ENCODE results near the gene TMIE. TPM values are rescaled to one million over a fixed set of nuclear protein-coding genes. Genes with fewer than 3 reads are reported as not detected.

The TMIE gene
- total and polyA plus RNA-seq, 2 donors (not counting 1 experiment from before 2014, with no cell fraction given), result 0.27 to 2.0 TPM

GRCh38 chr3:46719735-46720271, 18.6 kb downstream of the TMIE start:
- Histone ChIP-seq H2AFZ (ENCODE audit: low read length) (no peak overlapping the region), H3K9me3 (ENCODE audit: control insufficient read depth, insufficient read depth, low read depth, low read length) (no peaks in the 10 kb centered on the region), H3K4me1 (ENCODE audit: control insufficient read depth, extremely low read depth, insufficient read depth, low read length) (no peaks in the 10 kb centered on the region), H3K36me3 (ENCODE audit: control insufficient read depth, insufficient read depth, low read length) (no peaks in the 10 kb centered on the region), H3K27me3 (ENCODE audit: control insufficient read depth, insufficient read depth, low read length) (peaks cover 4% of the 10 kb centered on the region), H4K20me1 (ENCODE audit: control insufficient read depth, extremely low read depth, insufficient read depth, low read length) (no peaks in the 10 kb centered on the region), H3K4me3 (replicated peaks in 1 of 4; ENCODE audit: control extremely low read depth in 1 of 4, insufficient read depth in 1 of 4, low read depth in 3 of 4, low read length in 4 of 4) (no peak overlapping the region), H3K9ac (ENCODE audit: insufficient read depth, low read length) (no peak overlapping the region), H3K27ac (ENCODE audit: insufficient read depth, low read length) (no peak overlapping the region), H3K4me2 (ENCODE audit: extremely low read depth, insufficient read depth, low read length) (no peak overlapping the region), H3K79me2 (ENCODE audit: control insufficient read depth, insufficient read depth, low read length) (no peaks in the 10 kb centered on the region)
- TF ChIP-seq CTCF (conservative IDR thresholded peaks at IDR 0.05 in 1 of 2, IDR thresholded peaks at IDR 0.05 in 1 of 2; ENCODE audit: low read depth in 1 of 2, low read length in 2 of 2) (no peak), EZH2 (IDR thresholded peaks at IDR 0.05; ENCODE audit: low read length, missing control alignments) (no peak)
- DNase-seq (ENCODE audit: low read depth in 2 of 2), result no peak

GRCh38 chr3:46721009-46721408, 19.8 kb downstream of the TMIE start:
- no peak overlapping the region for H3K4me2 ChIP-seq (ENCODE audit: extremely low read depth, insufficient read depth, low read length)
- H3K9me3 ChIP-seq (ENCODE audit: control insufficient read depth, insufficient read depth, low read depth, low read length), result no peaks in the 10 kb centered on the region
- no peaks in the 10 kb centered on the region for H3K36me3 ChIP-seq (ENCODE audit: control insufficient read depth, insufficient read depth, low read length)
- H3K79me2 ChIP-seq (ENCODE audit: control insufficient read depth, insufficient read depth, low read length), result no peaks in the 10 kb centered on the region
- DNase-seq (ENCODE audit: low read depth in 2 of 2), result no peak
- no peak overlapping the region for H2AFZ ChIP-seq (ENCODE audit: low read length)
- H3K4me1 ChIP-seq (ENCODE audit: control insufficient read depth, extremely low read depth, insufficient read depth, low read length), result no peaks in the 10 kb centered on the region
- no peak overlapping the region for H3K27ac ChIP-seq (ENCODE audit: insufficient read depth, low read length)
- H4K20me1 ChIP-seq (ENCODE audit: control insufficient read depth, extremely low read depth, insufficient read depth, low read length), result no peaks in the 10 kb centered on the region
- no peak overlapping the region for H3K4me3 ChIP-seq (replicated peaks in 1 of 4; ENCODE audit: control extremely low read depth in 1 of 4, insufficient read depth in 1 of 4, low read depth in 3 of 4, low read length in 4 of 4)
- H3K9ac ChIP-seq (ENCODE audit: insufficient read depth, low read length), result no peak overlapping the region
- peaks cover 4% of the 10 kb centered on the region for H3K27me3 ChIP-seq (ENCODE audit: control insufficient read depth, insufficient read depth, low read length)
- TF ChIP-seq CTCF (conservative IDR thresholded peaks at IDR 0.05 in 1 of 2, IDR thresholded peaks at IDR 0.05 in 1 of 2; ENCODE audit: low read depth in 1 of 2, low read length in 2 of 2), result no peak
- no peak for TF ChIP-seq EZH2 (IDR thresholded peaks at IDR 0.05; ENCODE audit: low read length, missing control alignments)

GRCh38 chr3:46722443-46722842, 21.3 kb downstream of the TMIE start:
- Histone ChIP-seq H3K9ac (ENCODE audit: insufficient read depth, low read length) (no peak overlapping the region), H4K20me1 (ENCODE audit: control insufficient read depth, extremely low read depth, insufficient read depth, low read length) (no peaks in the 10 kb centered on the region), H3K27ac (ENCODE audit: insufficient read depth, low read length) (no peak overlapping the region), H3K4me1 (ENCODE audit: control insufficient read depth, extremely low read depth, insufficient read depth, low read length) (no peaks in the 10 kb centered on the region), H3K79me2 (ENCODE audit: control insufficient read depth, insufficient read depth, low read length) (no peaks in the 10 kb centered on the region), H3K27me3 (ENCODE audit: control insufficient read depth, insufficient read depth, low read length) (peaks cover 4% of the 10 kb centered on the region), H3K4me3 (replicated peaks in 1 of 4; ENCODE audit: control extremely low read depth in 1 of 4, insufficient read depth in 1 of 4, low read depth in 3 of 4, low read length in 4 of 4) (no peak overlapping the region), H3K4me2 (ENCODE audit: extremely low read depth, insufficient read depth, low read length) (no peak overlapping the region), H2AFZ (ENCODE audit: low read length) (no peak overlapping the region), H3K36me3 (ENCODE audit: control insufficient read depth, insufficient read depth, low read length) (no peaks in the 10 kb centered on the region), H3K9me3 (ENCODE audit: control insufficient read depth, insufficient read depth, low read depth, low read length) (no peaks in the 10 kb centered on the region)
- no peak for DNase-seq (ENCODE audit: low read depth in 2 of 2)
- TF ChIP-seq CTCF (conservative IDR thresholded peaks at IDR 0.05 in 1 of 2, IDR thresholded peaks at IDR 0.05 in 1 of 2; ENCODE audit: low read depth in 1 of 2, low read length in 2 of 2) (no peak), EZH2 (IDR thresholded peaks at IDR 0.05; ENCODE audit: low read length, missing control alignments) (no peak)

Measured in fibroblast of lung (primary cell).